NCI-H748 (cell line): ENCODE results near the gene BFAR.
"Not testable (repeated sequence)": the region's sequence is repeated elsewhere in the genome, so short reads cannot be mapped to it uniquely, and the experiment has no call there.

Experiments used
- DNase-seq: peaks from one replicate; lab custom pipeline; 2025; ENCODE audit not compliant: unreplicated experiment; lab: John Stamatoyannopoulos, UW

BFAR gene

DNA sequence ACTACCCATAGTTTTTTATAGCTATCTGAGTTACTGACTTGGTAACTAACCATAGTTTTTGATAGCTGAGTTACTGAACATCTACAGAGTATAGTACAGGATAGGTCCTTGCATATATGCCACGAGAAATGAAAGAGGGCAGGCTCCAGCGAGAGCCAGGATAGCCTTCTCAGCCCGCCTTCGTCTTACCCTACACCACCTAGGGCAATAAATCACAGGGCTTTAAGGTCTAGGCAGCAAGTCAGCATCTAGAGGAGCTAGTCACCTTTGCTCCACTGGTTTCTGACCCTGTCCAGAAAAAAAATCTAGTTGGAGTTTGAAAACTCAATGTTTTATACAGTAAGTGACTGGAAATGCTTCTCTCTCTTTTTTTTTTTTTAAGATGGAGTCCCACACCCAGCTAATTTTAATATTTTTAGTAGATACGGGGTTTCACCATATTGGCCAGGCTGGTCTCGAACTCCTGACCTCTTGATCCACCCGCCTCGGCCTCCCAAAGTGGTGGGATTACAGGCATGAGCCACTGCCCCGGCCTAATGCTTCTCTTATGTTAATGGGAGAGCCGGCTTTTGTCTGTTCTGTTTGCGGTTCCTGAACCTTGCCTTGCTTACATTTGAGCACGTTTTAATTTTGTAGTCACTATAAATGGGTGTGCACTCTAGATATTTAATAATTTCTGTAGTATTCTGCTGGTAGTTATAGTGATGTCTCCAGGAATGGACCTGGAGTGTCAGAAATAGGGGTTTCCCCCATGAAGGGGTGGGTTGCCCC lies 2.8 kb downstream of the BFAR start:
- DNase-seq = no peak

DNA sequence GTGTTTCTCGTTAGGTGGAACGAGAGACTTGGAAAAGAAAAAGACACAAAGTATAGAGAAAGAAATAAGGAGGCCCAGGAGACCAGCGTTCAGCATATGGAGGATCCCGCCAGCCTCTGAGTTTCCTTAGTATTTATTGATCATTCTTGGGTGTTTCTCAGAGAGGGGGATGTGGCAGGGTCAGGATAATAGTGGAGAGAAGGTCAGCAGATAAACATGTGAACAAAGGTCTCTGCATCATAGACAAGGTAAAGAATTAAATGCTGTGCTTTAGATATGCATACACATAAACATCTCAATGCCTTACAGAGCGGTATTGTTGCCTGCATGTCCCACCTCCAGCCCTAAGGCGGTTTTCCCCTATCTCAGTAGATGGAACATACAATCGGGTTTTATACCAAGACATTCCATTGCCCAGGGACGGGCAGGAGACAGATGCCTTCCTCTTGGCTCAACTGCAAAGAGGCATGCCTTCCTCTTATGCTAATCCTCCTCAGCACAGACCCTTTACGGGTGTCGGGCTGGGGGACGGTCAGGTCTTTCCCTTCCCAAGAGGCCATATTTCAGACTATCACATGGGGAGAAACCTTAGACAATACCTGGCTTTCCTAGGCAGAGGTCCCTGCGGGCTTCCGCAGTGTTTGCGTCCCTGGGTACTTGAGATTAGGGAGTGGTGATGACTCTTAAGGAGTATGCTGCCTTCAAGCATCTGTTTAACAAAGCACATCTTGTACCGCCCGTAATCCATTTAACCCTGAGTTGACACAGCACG lies 3.6 kb downstream of the BFAR start:
- not testable (repeated sequence) for DNase-seq

DNA sequence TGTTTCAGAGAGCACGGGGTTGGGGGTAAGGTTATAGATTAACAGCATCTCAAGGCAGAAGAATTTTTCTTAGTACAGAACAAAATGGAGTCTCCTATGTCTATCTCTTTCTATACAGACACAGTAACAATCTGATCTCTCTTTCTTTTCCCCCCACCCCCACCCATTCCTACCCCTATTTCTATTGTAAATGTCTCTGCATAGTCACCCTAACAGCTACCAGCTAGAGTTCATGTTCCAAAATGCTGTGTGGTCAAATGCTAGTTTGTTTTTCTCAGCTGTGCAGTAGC lies 4.1 kb downstream of the BFAR start:
- DNase-seq = not testable (repeated sequence)

GRCh38 chr16:14640538-14640937 lies 7.8 kb downstream of the BFAR start:
- DNase-seq = no peak

GRCh38 chr16:14641206-14641605 lies 8.5 kb downstream of the BFAR start:
- DNase-seq = no peak

DNA sequence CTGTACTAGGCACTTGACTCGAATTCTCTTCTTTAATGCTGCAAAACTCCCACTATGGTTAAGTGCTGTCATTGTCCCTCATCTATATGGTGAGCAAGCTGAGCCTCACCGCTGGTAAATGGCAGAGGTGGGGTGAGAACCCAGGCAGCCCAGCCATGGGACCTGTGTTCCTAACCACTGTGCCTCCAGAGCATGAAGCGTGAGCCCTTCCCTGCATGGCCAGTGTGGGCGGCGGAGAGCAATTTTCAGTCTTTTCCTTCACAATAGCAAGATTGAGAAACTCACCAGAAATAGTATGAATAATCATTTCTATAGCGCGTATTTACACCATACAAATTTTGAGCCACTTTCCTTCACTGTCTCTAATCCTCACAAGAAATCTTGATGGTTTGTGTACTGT lies 9.2 kb downstream of the BFAR start:
- no peak for DNase-seq

DNA sequence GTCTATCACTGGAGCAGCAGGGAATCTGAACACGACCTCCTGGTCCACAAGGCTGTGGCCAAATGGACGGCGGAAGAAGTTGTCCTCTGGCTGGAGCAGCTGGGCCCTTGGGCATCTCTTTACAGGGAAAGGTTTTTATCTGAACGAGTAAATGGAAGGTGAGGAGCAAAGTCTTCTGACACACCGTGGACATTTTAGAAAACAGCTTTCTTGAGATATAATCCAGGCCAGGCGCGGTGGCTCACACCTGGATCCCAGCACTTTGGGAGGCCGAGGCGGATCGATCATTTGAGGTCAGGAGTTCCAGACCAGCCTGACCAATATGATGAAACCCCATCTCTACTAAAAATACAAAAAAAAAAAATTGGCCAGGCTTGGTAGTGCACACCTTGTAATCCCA lies 17.1 kb downstream of the BFAR start:
- no peak for DNase-seq

- DNase-seq = no peak
Measured at GRCh38 chr16:14650629-14651028, 17.9 kb downstream of the BFAR start.

GRCh38 chr16:14652726-14653125 lies 20.0 kb downstream of the BFAR start:
- no peak for DNase-seq

DNA sequence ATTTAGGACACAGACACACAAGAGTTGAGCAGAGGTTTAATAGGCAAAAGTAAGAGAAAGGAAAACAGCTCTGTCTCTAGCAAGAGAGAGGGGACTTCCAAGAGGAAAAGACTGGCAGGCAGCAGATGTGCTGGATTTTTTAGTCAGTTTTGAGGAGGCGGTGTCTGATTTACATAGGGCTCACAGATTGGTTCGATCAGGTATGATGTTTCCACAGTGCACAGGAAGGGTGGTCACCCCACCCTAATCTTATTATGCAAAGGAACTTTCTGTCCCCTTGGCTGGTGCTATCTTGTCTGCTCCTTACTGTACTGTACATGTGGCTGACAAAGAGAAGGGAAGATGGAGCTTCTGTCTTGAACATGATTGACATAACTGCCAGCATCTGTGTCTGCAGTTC lies 25.3 kb downstream of the BFAR start:
- DNase-seq = no peak

DNA sequence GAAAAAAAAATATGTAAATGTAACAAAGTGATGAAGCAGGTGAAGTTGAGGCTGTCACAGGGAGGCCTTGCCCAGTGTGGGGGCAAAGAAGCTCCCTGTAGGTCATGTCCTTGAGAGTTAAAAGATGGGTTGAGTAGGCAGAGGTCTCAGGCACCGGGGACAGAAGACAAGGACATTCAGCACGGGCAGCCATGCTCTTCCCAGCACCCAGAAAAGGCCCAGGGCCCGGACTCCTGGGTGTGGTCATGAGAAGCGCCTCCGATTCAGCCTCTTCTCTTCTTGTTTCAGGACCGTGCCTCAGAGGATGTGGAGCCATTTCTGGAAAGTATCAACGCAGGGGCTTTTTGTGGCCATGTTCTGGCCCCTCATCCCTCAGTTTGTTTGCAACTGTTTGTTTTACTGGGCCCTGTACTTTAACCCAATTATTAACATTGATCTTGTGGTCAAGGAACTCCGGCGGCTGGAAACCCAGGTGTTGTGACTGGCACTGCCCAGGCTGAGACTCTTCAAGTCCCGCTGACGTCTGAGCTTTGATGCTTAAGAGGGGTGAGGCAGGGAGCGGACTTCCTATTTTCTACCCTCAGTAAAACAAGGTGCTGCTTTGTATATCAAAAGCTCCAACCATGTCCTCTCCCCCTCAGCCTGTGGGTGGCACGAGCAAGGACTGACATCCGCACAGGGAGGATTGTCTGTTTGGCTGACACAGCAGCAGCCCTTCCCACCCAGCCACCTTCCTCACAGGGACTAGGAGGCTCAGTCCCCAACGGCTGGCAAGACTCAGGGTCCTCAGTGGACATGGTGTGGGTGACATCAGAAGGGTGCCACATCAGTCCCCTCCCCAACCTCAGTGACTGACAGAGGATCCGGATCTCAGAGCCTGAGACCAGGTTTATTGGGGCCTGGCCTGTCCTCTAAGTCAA lies 34.9 kb downstream of the BFAR start:
- DNase-seq = no peak

DNA sequence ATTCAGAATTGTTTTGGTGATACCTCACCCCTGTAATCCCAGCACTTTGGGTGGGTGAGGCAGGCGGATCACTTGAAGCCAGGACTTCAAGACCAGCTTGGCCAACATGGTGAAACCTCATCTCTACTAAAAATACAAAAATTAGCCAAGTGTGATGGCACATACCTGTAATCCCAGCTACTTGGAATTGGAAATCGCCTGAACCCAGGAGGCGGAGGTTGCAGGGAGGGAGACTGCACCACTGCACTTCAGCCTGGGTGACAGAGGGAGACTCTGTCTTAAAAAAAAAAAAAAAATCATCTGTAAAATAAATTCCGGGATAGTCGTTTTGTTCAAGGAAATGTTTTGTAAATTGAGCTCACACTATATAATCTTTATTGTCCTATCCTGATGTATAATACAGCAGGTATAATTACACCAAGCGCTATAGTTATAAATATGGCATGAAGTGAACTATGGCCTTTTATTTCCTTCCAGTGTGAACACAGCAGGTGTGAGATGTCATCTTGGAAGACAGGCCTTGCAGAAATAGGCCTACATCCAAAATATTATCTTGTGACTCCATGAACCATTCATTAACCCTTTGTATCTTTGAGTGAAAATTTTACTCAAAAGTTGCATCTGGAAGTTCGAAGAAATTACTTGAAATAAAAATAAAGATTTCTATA lies 35.9 kb downstream of the BFAR start:
- DNase-seq = no peak

GRCh38 chr16:14669776-14670175 lies 37.0 kb downstream of the BFAR start:
- DNase-seq = no peak

- no peak for DNase-seq
Measured at GRCh38 chr16:14672403-14672971, 39.7 kb downstream of the BFAR start.

DNA sequence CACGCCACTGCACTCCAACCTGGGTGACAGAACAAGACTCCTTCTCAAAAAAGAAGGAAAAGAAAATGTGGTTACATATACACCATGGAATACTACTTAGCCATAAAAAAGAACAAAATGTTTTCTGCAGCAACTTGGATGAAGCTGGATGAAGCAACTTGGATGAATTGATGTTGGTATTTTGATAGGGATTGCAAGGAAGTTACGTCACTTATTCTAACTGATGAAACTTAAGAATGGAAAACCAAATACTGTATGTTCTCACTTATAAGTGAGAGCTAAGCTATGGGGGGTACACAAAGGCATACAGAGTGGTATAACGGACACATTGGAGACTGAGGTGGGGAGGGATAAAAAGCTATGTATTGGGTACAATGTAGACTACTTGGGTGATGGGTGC lies 43.9 kb downstream of the BFAR start:
- DNase-seq = no peak

DNA sequence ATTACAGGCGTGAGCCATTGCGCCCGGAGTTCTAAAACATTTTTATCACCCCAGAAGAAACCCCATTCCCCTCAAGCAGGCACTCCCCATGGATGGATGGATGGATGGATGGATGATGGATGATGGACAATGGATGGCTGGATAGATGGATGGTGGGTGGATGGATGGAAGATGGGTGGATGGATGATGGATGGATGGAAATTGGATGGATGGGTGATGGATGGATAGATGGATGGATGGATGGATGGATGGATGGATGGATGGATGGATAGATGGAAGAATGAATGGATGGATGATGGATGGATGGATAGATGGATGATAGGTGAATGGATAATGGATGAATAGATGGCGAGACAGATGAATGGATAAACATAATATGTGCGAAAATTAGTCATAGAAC lies 44.9 kb downstream of the BFAR start:
- DNase-seq = no peak

- DNase-seq = no peak
Measured at GRCh38 chr16:14678748-14679497, 46.2 kb downstream of the BFAR start.

DNA sequence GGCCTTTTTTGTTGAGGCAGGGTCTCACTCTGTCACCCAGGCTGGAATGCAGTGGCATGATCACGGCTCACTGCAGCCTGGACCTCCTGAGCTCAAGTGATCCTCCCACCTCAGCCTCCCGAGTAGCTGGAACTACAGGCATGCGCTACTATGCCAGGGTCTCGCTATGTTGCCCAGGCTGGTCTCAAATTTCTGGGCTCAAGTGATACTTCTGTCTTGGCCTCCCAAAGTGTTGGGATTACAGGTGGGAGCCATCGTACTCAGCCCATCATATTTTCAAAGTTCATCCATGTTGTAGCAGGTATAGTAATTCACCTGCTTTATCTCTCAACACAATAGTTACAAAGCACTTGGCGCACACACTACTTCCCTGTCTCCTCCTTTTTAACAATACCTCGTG lies 47.6 kb downstream of the BFAR start:
- not testable (repeated sequence) for DNase-seq

DNA sequence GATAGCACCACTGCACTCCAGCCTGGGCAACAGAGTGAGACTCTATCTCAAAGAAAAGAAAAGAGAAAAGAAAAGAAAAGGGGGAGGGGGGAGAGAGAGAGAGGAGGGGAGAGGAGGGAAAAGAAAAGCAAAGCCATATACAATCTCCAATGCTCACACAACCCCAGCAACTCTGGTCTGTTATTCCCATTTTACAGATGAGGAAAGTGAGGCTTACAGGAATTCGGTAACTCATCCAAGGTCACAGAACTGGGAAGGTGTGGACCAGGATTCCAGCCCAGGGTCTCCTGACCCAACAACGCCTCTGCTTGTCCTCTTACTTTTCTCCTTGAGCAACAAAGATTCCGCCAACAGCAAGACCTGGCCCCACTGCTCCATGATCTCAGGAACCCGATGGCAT lies 48.4 kb downstream of the BFAR start:
- no peak for DNase-seq

- DNase-seq = no peak
Measured at GRCh38 chr16:14682121-14682520, 49.4 kb downstream of the BFAR start.
